Measurements from ENCODE around the gene GPR162.

Gene GPR162

GRCh38 chr12:6823182-6824084, 1.8 kb downstream of the GPR162 start:
- DNase-seq (ENCODE audit: low read depth in 2 of 2) = no peak

GRCh38 chr12:6824085-6824775, 2.6 kb downstream of the GPR162 start:
- no peak for DNase-seq (ENCODE audit: low read depth in 2 of 2)

GRCh38 chr12:6824901-6825381, 3.3 kb downstream of the GPR162 start:
- DNase-seq (ENCODE audit: low read depth in 2 of 2) = no peak

- peak; percentile 62 to 67 for DNase-seq (ENCODE audit: low read depth in 2 of 2)
Observed at GRCh38 chr12:6825398-6826124, 3.9 kb downstream of the GPR162 start.

GRCh38 chr12:6826125-6826733, 4.6 kb downstream of the GPR162 start:
- no peak for DNase-seq (ENCODE audit: low read depth in 2 of 2)

- no peak for DNase-seq (ENCODE audit: low read depth in 2 of 2)
Observed at GRCh38 chr12:6826734-6827436, 5.3 kb downstream of the GPR162 start.

GRCh38 chr12:6827437-6827911, 5.9 kb downstream of the GPR162 start:
- DNase-seq (ENCODE audit: low read depth in 2 of 2) = peak; percentile 61 to 68

GRCh38 chr12:6827982-6828780, 6.6 kb downstream of the GPR162 start, which contains the start of gene P3H3:
P3H3 (plus strand) TSS chr12:6828407; CDS start chr12:6828441, 34 bp downstream.
- DNase-seq (ENCODE audit: low read depth in 2 of 2) = peak in 1 of 2 experiments; percentile 17

GRCh38 chr12:6828781-6829535, 7.3 kb downstream of the GPR162 start:
- DNase-seq (ENCODE audit: low read depth in 2 of 2) = no peak

- DNase-seq (ENCODE audit: low read depth in 2 of 2) = no peak
Observed at GRCh38 chr12:6829536-6830220, 8.1 kb downstream of the GPR162 start.

- no peak for DNase-seq (ENCODE audit: low read depth in 2 of 2)
Observed at GRCh38 chr12:6830286-6830890, 8.8 kb downstream of the GPR162 start.

GRCh38 chr12:6830999-6831398, 9.4 kb downstream of the GPR162 start:
- no peak for DNase-seq (ENCODE audit: low read depth in 2 of 2)

- no peak for DNase-seq (ENCODE audit: low read depth in 2 of 2)
Observed at GRCh38 chr12:6831450-6831995, 9.9 kb downstream of the GPR162 start.

GRCh38 chr12:6832125-6832524, 10.5 kb downstream of the GPR162 start:
- DNase-seq (ENCODE audit: low read depth in 2 of 2) = no peak

- DNase-seq (ENCODE audit: low read depth in 2 of 2) = no peak
Observed at GRCh38 chr12:6833189-6833890, 11.7 kb downstream of the GPR162 start.

- DNase-seq (ENCODE audit: low read depth in 2 of 2) = no peak
Observed at GRCh38 chr12:6834254-6834653, 12.6 kb downstream of the GPR162 start.

- no peak for DNase-seq (ENCODE audit: low read depth in 2 of 2)
Observed at GRCh38 chr12:6834873-6835272, 13.3 kb downstream of the GPR162 start.
